HCEC 1CT (cell line): ENCODE results near the gene CNPY1.
"Not testable (repeated sequence)": the region's sequence is repeated elsewhere in the genome, so short reads cannot be mapped to it uniquely, and the experiment has no call there.

Experiments
- DNase-seq: peaks from one replicate; pipeline ENCODE4 v3.0.0-alpha.2; 2017

CNPY1 gene

GRCh38 chr7:155531681-155532080 is 14.7 kb downstream of the CNPY1 start:
- DNase-seq = no peak

DNA sequence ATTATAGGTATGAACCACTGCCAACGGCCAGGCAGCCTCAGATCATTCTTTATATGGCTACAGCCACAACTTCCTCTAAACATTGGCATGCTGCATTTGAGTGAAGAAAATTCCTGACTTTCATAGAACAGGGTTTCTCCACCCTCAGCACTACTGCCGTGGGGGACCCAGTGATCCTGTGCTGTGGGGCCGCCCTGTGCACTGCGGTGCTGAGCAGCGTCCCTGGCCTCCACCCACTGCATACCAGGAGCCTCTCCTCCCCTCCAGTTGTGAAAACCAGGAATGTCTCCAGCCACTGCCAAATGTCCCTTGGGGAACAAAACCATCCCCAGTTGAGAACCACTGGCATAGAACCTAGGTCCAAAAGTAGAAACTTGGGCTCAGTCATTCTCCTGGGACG is 15.8 kb downstream of the CNPY1 start:
- DNase-seq = no peak

GRCh38 chr7:155529845-155530244 is 16.5 kb downstream of the CNPY1 start:
- DNase-seq = no peak

GRCh38 chr7:155529346-155529745 is 17.0 kb downstream of the CNPY1 start:
- DNase-seq = no peak

DNA sequence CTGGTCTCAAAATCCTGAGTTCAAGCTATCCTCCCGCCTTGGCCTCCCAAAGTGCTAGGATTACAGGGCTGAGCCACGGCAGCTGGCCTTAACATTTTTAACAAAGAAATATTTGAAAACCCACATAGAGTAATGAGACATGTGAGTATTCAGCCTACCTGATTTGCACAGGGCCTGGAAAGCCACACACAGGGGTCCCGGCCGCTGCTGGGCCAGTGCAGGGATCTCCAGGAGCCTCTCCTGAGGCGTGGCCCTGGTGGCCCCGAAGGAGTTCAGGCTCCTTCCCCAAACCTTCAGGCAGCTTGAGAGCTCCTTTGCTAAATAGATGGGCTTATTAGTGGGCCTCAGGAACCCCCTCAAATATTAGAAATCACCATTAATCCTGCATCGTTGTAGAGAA is 18.7 kb downstream of the CNPY1 start:
- no peak for DNase-seq

DNA sequence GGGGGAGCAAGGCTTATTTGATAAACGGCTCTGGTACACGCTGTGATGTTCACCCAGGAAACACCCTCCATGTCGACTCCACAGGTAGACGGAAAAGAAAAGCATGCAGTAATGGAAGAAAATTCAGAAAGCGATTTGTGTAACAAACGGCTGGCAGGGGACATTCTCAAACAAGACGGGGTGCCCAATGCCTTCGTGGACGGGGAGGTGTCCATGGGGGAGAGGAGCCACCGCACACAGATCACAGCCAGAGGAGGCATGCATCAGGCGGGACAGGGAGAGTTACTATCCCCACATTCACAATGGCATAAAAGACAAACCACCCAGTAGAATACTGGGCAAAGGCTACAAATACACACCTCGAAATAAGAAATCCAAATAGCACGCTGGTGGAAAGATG is 20.1 kb downstream of the CNPY1 start:
- no peak for DNase-seq

DNA sequence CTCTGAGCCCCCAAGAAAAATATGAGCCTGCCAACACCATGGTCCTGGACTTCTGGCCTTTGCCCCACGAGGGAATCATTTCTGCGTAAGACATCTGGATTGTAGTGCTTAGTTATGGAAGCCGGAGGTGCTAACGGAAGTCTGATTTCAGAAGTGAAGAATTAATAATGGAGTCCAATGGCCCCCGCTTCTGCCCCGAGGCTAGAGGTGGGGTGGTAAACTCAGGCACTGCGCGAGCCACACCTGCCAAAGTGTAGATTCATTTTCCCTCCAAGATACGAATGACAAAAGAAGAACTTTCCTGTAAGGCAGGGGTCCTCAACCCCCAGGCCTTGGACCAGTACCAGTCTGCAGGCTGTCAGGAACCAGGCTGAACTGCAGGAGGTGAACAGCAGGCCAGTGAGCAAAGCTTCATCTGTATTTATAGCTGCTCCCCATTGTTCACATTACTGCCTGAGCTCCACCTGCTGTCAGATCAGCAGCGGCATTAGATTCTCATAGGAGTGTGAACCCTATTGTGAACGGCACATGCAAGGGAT is 22.3 kb downstream of the CNPY1 start:
- DNase-seq = no peak

GRCh38 chr7:155523168-155523675 is 23.1 kb downstream of the CNPY1 start:
- no peak for DNase-seq

GRCh38 chr7:155521743-155522398 is 24.5 kb downstream of the CNPY1 start:
- DNase-seq = no peak

DNA sequence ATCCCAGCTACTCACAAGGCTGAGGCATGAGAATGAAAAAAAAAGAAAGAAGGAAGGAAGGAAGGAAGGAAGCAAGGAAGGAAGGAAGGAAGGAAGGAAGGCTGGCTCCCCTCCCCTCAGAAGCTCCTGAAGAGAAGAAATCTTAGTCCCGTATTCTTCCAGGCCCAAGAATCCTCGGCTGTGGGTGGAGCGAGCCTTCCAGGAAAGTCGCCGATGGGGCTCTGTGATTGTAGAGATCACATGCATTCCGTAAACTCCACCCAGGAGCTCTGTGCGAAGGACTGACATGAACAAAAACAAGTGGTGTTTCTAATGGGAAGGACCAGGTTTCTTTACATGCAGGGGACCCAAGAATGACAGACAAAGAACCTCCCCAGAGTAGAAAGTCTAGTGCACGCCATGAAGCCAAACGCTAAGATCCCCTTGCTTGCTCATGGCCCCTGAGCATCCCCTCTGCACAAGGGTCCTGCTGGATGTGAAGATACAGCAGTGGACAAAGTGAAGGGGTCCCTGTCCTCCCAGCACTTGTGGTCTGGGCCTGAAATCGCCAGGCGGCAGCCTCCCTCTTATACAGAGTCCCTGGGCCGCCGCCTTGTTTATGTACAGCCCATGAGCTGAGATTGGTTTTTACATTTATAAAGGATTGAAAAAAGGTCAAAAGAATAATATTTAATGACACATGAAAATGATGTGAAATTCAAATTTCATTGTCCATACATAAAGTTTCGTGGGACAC is 25.2 kb downstream of the CNPY1 start:
- no peak for DNase-seq

- no peak for DNase-seq
These were observed 26.2 kb downstream of the CNPY1 start for GRCh38 chr7:155520114-155520513.

- not testable (repeated sequence) for DNase-seq
These were observed 27.0 kb downstream of the CNPY1 start for GRCh38 chr7:155519358-155519757.

GRCh38 chr7:155518633-155519032 is 27.7 kb downstream of the CNPY1 start:
- no peak for DNase-seq

DNA sequence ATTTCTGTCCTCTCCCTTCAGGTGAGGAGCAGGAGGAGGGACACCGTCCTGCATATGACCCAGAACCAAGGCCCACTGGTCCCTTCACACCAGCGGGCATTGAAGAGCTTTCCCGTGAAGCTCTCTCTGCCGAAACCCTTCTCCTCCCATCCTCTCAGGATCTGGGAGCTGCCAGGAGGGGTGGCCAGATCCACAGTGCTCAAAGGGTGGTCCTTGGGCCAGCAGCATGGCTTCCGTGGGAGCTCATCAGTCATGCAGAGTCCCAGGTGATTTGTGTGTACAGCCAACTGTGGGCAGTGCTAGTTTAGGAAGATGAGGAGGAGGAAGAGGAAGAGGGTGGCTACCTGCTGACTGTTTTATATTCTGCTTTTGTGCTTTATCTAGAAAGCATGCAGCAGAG is 28.4 kb downstream of the CNPY1 start:
- DNase-seq = no peak

GRCh38 chr7:155517452-155517851 is 28.9 kb downstream of the CNPY1 start:
- DNase-seq = no peak

DNA sequence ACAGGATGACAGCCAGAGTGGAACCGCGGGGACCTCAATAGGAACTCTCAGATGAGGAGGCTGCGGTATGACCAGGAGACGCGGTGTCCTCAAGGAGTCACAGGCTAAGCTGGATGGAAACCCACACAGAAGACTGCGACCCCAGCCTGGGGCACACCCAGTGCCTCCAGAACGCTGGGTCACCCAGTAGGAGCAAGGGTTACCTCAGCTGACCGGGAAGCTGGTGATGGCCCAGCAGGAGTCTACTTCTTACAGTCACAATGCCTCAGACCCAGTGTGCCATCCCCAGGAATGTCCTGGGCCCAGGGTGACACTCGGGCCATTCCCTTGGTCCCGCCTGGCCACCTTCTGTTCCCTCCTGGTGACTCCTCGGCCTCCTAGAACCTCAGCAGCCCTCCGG is 29.9 kb downstream of the CNPY1 start:
- DNase-seq = no peak

DNA sequence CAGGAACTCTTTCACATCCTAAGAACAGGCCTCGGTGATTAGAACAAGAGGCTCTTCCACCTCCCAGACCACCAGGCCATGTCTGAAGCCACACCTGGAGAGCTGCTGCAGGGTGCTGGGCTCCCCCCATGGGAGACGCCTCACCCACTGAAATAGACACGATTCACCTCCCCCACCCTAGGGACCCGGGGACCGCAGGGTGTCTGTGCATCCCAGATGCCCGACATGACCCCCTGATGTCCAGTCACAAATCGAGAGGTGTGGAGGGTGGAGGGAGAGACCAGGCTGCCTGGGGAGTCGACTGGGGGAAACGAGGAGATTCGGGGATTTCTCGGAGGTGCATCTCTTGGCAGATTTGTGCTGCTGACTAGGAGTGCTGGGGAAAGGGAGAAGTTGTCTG is 31.0 kb downstream of the CNPY1 start:
- DNase-seq = no peak

DNA sequence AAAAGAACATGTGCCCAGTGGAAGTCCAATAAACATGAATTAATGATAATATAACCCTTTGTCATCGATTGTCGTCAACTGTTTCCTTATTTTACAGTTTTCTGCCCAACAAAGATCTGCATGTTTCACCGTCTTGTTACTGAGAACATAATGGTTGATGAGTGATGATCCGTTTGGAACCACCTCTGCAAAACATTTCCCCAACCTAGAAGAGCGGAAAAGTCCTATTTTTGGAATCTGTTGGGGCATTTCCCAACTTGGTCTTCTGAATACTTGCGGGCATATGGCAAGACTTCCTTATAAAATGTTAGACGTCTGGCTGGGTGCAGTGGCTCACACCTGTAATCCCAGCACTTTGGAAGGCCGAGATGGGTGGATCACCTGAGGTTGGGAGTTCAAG is 32.1 kb downstream of the CNPY1 start:
- DNase-seq = no peak

- no peak for DNase-seq
These were observed 32.6 kb downstream of the CNPY1 start for GRCh38 chr7:155513543-155514285.

- no peak for DNase-seq
These were observed 34.0 kb downstream of the CNPY1 start for GRCh38 chr7:155512246-155512887.

GRCh38 chr7:155511702-155511996 is 34.7 kb downstream of the CNPY1 start:
- DNase-seq = no peak

- DNase-seq = no peak
These were observed 35.2 kb downstream of the CNPY1 start for GRCh38 chr7:155510975-155511701.
